ENCODE data around the gene WDFY1.

Gene WDFY1

GRCh38 chr2:223936862-223937326 lies 8.2 kb downstream of the WDFY1 start:
- ATAC-seq: no peak
- TF ChIP-seq ZNF70 (CRISPR knock-in tag; IDR thresholded peaks at IDR 0.05) (no peak), ZNF565 (CRISPR knock-in tag; conservative IDR thresholded peaks at IDR 0.05; ENCODE audit: low read depth) (no peak), ZC3H10 (CRISPR knock-in tag; IDR thresholded peaks at IDR 0.05) (no peak), ZNF8 (CRISPR knock-in tag; IDR thresholded peaks at IDR 0.05) (no peak), TSHZ2 (CRISPR knock-in tag; IDR thresholded peaks at IDR 0.05) (no peak), CSRNP3 (CRISPR knock-in tag; IDR thresholded peaks at IDR 0.05) (no peak), ESRRG (CRISPR knock-in tag; IDR thresholded peaks at IDR 0.05) (no peak), ZFP3 (CRISPR knock-in tag; IDR thresholded peaks at IDR 0.05) (no peak), SNAI2 (CRISPR knock-in tag; IDR thresholded peaks at IDR 0.05) (no peak), GLIS3 (CRISPR knock-in tag; IDR thresholded peaks at IDR 0.05) (no peak), TCF4 (CRISPR knock-in tag; IDR thresholded peaks at IDR 0.05; ENCODE audit: borderline replicate concordance) (no peak), BACH2 (CRISPR knock-in tag; IDR thresholded peaks at IDR 0.05; ENCODE audit: borderline replicate concordance) (no peak), RARB (CRISPR knock-in tag; IDR thresholded peaks at IDR 0.05) (no peak), ZFP30 (CRISPR knock-in tag; IDR thresholded peaks at IDR 0.05) (no peak)

GRCh38 chr2:223935459-223936125 lies 9.5 kb downstream of the WDFY1 start:
- no peak for ATAC-seq

GRCh38 chr2:223934870-223935269 lies 10.3 kb downstream of the WDFY1 start:
- TF ChIP-seq RARB (CRISPR knock-in tag; IDR thresholded peaks at IDR 0.05): no peak
- TF ChIP-seq PPARA (CRISPR knock-in tag; IDR thresholded peaks at IDR 0.05; ENCODE audit: borderline replicate concordance): no peak
- no peak for TF ChIP-seq BACH2 (CRISPR knock-in tag; IDR thresholded peaks at IDR 0.05; ENCODE audit: borderline replicate concordance)
- TF ChIP-seq ZFP3 (CRISPR knock-in tag; IDR thresholded peaks at IDR 0.05): no peak
- no peak for TF ChIP-seq ZNF70 (CRISPR knock-in tag; IDR thresholded peaks at IDR 0.05)
- TF ChIP-seq TCF4 (CRISPR knock-in tag; IDR thresholded peaks at IDR 0.05; ENCODE audit: borderline replicate concordance): no peak
- no peak for TF ChIP-seq ESRRG (CRISPR knock-in tag; IDR thresholded peaks at IDR 0.05)
- no peak for TF ChIP-seq CSRNP3 (CRISPR knock-in tag; IDR thresholded peaks at IDR 0.05)
- TF ChIP-seq TSHZ2 (CRISPR knock-in tag; IDR thresholded peaks at IDR 0.05): no peak
- no peak for ATAC-seq

More at GRCh38 chr2:223935459-223936125, 9.5 kb downstream of the WDFY1 start:
- TF ChIP-seq ARNTL (CRISPR knock-in tag; IDR thresholded peaks at IDR 0.05; ENCODE audit: borderline replicate concordance, low read depth) (no peak), ZNF565 (CRISPR knock-in tag; conservative IDR thresholded peaks at IDR 0.05; ENCODE audit: low read depth) (no peak), ISL1 (CRISPR knock-in tag; IDR thresholded peaks at IDR 0.05) (no peak), OSR1 (CRISPR knock-in tag; IDR thresholded peaks at IDR 0.05) (no peak), ESRRG (CRISPR knock-in tag; IDR thresholded peaks at IDR 0.05) (no peak), PATZ1 (CRISPR knock-in tag; IDR thresholded peaks at IDR 0.05; ENCODE audit: borderline replicate concordance) (no peak), TOX (CRISPR knock-in tag; IDR thresholded peaks at IDR 0.05; ENCODE audit: borderline replicate concordance) (no peak)

All from SK-N-SH treated with all-trans-retinoic acid at 6 μM for 48 hours (cell line).